H9 (cell line): ENCODE data around the gene SH3RF3. TPM values are rescaled to one million over a fixed set of nuclear protein-coding genes. Genes with fewer than 3 reads are reported as not detected.

ENCODE experiments used
- DNase-seq: peaks from one replicate; pipeline ENCODE4 v3.0.0-alpha.2; 2017
- H2AFZ ChIP-seq: one replicate; pipeline ENCODE4 v1.6.1; 2013; ENCODE audit warnings: mild to moderate bottlenecking, low read length, control low read depth, moderate library complexity
- H2AK5ac ChIP-seq: 2 replicates; pipeline ENCODE4 v1.6.1; 2013; ENCODE audit warnings: low read length, control low read depth, mixed read lengths; ENCODE audit not compliant: insufficient read length
- H2BK120ac ChIP-seq: one replicate; pipeline ENCODE4 v1.6.1; 2013; ENCODE audit warnings: low read depth, mild to moderate bottlenecking, low read length, control low read depth, inconsistent platforms; ENCODE audit not compliant: poor library complexity, severe bottlenecking
- H2BK12ac ChIP-seq: 2 replicates; pipeline ENCODE4 v1.6.1; 2013; ENCODE audit warnings: low read length, control low read depth, mixed read lengths, low read depth; ENCODE audit not compliant: insufficient read length
- H2BK15ac ChIP-seq: 2 replicates; pipeline ENCODE4 v1.6.1; 2013; ENCODE audit warnings: low read depth, low read length, control low read depth
- H2BK20ac ChIP-seq: one replicate; pipeline ENCODE4 v1.6.1; 2013; ENCODE audit warnings: low read depth, mild to moderate bottlenecking, low read length, control low read depth, inconsistent platforms; ENCODE audit not compliant: poor library complexity, severe bottlenecking
- H2BK5ac ChIP-seq: 2 replicates; pipeline ENCODE4 v1.6.1; 2013; ENCODE audit warnings: low read length, control low read depth, mixed read lengths; ENCODE audit not compliant: insufficient read length
- H3K14ac ChIP-seq: 2 replicates; pipeline ENCODE4 v1.6.1; 2013; ENCODE audit warnings: low read length, control low read depth; ENCODE audit not compliant: insufficient read depth
- H3K18ac ChIP-seq: 2 replicates; pipeline ENCODE4 v1.6.1; 2013; ENCODE audit warnings: low read depth, mild to moderate bottlenecking, mixed read lengths, low read length, control low read depth; ENCODE audit not compliant: insufficient read length
- H3K23ac ChIP-seq: 2 replicates; pipeline ENCODE4 v1.6.1; 2013; ENCODE audit warnings: low read length, control low read depth, mixed read lengths, low read depth; ENCODE audit not compliant: insufficient read length
- H3K23me2 ChIP-seq: 2 replicates; pipeline ENCODE4 v1.6.1; 2013; ENCODE audit warnings: low read depth, mild to moderate bottlenecking, mixed read lengths, low read length, control low read depth; ENCODE audit not compliant: insufficient read length, poor library complexity, severe bottlenecking
- H3K27ac ChIP-seq: 2 replicates; pipeline ENCODE4 v1.5.1; 2013; ENCODE audit warnings: low read length, control low read depth, mixed read lengths, low read depth; ENCODE audit not compliant: insufficient read length
- H3K27me3 ChIP-seq: 2 replicates; pipeline ENCODE4 v1.6.1; 2013; ENCODE audit warnings: low read length, control low read depth, inconsistent platforms; ENCODE audit not compliant: insufficient read depth
- H3K4ac ChIP-seq: 2 replicates; pipeline ENCODE4 v1.6.1; 2013; ENCODE audit warnings: low read depth, mild to moderate bottlenecking, control low read depth, inconsistent platforms, low read length, moderate library complexity
- H3K4me1 ChIP-seq: 2 replicates; pipeline ENCODE4 v1.6.1; 2013; ENCODE audit warnings: low read length, control low read depth, inconsistent platforms; ENCODE audit not compliant: insufficient read depth
- H3K4me2 ChIP-seq: 2 replicates; pipeline ENCODE4 v1.6.1; 2013; ENCODE audit warnings: low read length, control low read depth, mixed read lengths; ENCODE audit not compliant: insufficient read length, insufficient read depth
- H3K56ac ChIP-seq: 2 replicates; pipeline ENCODE4 v1.6.1; 2013; ENCODE audit warnings: low read depth, mild to moderate bottlenecking, mixed read lengths, low read length, control low read depth; ENCODE audit not compliant: insufficient read length
- H3K79me1 ChIP-seq: 2 replicates; pipeline ENCODE4 v1.6.1; 2013; ENCODE audit warnings: low read depth, mild to moderate bottlenecking, moderate library complexity, low read length, control low read depth, inconsistent platforms; ENCODE audit not compliant: insufficient read depth, poor library complexity, severe bottlenecking
- H3K79me2 ChIP-seq: 2 replicates; pipeline ENCODE4 v1.6.1; 2013; ENCODE audit warnings: low read length, control low read depth, inconsistent platforms; ENCODE audit not compliant: insufficient read depth
- H3K9ac ChIP-seq: 2 replicates; pipeline ENCODE4 v1.6.1; 2013; ENCODE audit warnings: low read length, control low read depth, mixed read lengths; ENCODE audit not compliant: insufficient read length; ENCODE audit errors: extremely low read depth
- H3K9me3 ChIP-seq: one replicate; pipeline ENCODE4 v1.6.1; 2013; ENCODE audit warnings: low read depth, low read length, inconsistent platforms; ENCODE audit not compliant: control insufficient read depth
- H3T11ph ChIP-seq: one replicate; pipeline ENCODE4 v1.6.1; 2013; ENCODE audit warnings: mild to moderate bottlenecking, low read length, control low read depth, inconsistent platforms
- H4K20me1 ChIP-seq: one replicate; pipeline ENCODE4 v1.6.1; 2013; ENCODE audit not compliant: control insufficient read depth, insufficient read length, insufficient read depth
- H4K5ac ChIP-seq: 2 replicates; pipeline ENCODE4 v1.6.1; 2013; ENCODE audit warnings: low read depth, mild to moderate bottlenecking, mixed read lengths, low read length, control low read depth; ENCODE audit not compliant: insufficient read length
- H4K8ac ChIP-seq: replicated peaks from 2 replicates; pipeline ENCODE4 v1.6.1; 2013; ENCODE audit warnings: low read length, control low read depth, mixed read lengths, low read depth; ENCODE audit not compliant: insufficient read length
- H4K91ac ChIP-seq: 2 replicates; pipeline ENCODE4 v1.6.1; 2013; ENCODE audit warnings: low read depth, mild to moderate bottlenecking, moderate library complexity, mixed read lengths, low read length, control low read depth; ENCODE audit not compliant: insufficient read length
- H3K27ac Mint-ChIP-seq, 3 experiments: 2 replicates in 2 of 3; 3 replicates in 1 of 3; pipeline ENCODE4 v1.8.0; 2020 to 2021; ENCODE audit warnings: mixed read lengths in 3 of 3, mild to moderate bottlenecking in 1 of 3, moderate library complexity in 1 of 3
- H3K27me3 Mint-ChIP-seq: 2 replicates; pipeline ENCODE4 v1.8.0; 2021; ENCODE audit warnings: low read depth, mild to moderate bottlenecking, moderate library complexity, mixed read lengths
- H3K36me3 Mint-ChIP-seq, 3 experiments: 2 replicates in 2 of 3; 3 replicates in 1 of 3; pipeline ENCODE4 v1.8.0; 2020 to 2021; ENCODE audit warnings: low read depth in 3 of 3, mixed read lengths in 3 of 3; ENCODE audit not compliant: insufficient read depth in 1 of 3
- H3K4me1 Mint-ChIP-seq, 2 experiments: 2 replicates each; pipeline ENCODE4 v1.8.0; 2020; ENCODE audit warnings: mixed read lengths in 2 of 2
- H3K4me3 Mint-ChIP-seq, 2 experiments: 2 replicates in 1 of 2; 3 replicates in 1 of 2; pipeline ENCODE4 v1.8.0; 2020 to 2021; ENCODE audit warnings: mild to moderate bottlenecking in 2 of 2, mixed read lengths in 2 of 2, moderate library complexity in 1 of 2
- H3K9me3 Mint-ChIP-seq, 2 experiments: 2 replicates in 1 of 2; 3 replicates in 1 of 2; pipeline ENCODE4 v1.8.0; 2020; ENCODE audit warnings: mild to moderate bottlenecking in 2 of 2, mixed read lengths in 2 of 2, moderate library complexity in 1 of 2
- CTCF ChIP-seq: fragments of 200-600 bp; sonication (generic); conservative IDR thresholded peaks from 3 replicates; pipeline ENCODE4 v1.8.0; 2021; ENCODE audit warnings: antibody characterized with exemption, mild to moderate bottlenecking
- WGBS: extraction: QIAGEN DNeasy Blood & Tissue Kit; methylation state at CpG from one replicate; pipeline ENCODE4 v1.1.7; 2013; ENCODE audit warnings: missing lambda C conversion rate, low lambda C conversion rate, mixed read lengths; ENCODE audit not compliant: insufficient read length; ENCODE audit errors: extremely low coverage; 5-methylcytosine and 5-hydroxymethylcytosine counted together
- total RNA-seq: library from RNA; stranded (reverse); gene quantifications from 2 replicates; pipeline ENCODE4 v1.2.1, GENCODE V29; 2021

The SH3RF3 gene
- total RNA-seq, 1 experiment from 2014 or later, result 0.46 TPM

- H3K9me3 Mint-ChIP-seq, result no peaks in the 10 kb centered on the region
- H3K4me1 Mint-ChIP-seq, result peaks cover 5 to 9% of the 10 kb centered on the region in 2 experiments
- H2BK20ac ChIP-seq, result no peak overlapping the region
- no peaks in the 10 kb centered on the region for H3K79me2 ChIP-seq
- H3K4me2 ChIP-seq, result no peak overlapping the region
- WGBS, result no CpG with 5 or more reads among the region's 10 CpGs
- no peak overlapping the region for H4K91ac ChIP-seq
- H3K23ac ChIP-seq, result no peak overlapping the region
- no peak overlapping the region for H3K4ac ChIP-seq
- DNase-seq, result no peak
- no peak overlapping the region for H4K8ac ChIP-seq
- no peaks in the 10 kb centered on the region for H3K9me3 ChIP-seq
- H2AFZ ChIP-seq, result no peak overlapping the region
- H2BK15ac ChIP-seq, result no peak overlapping the region
- H2AK5ac ChIP-seq, result no peak overlapping the region
- no peaks in the 10 kb centered on the region for H3K23me2 ChIP-seq
- no peak overlapping the region for H2BK12ac ChIP-seq
- H3K27me3 Mint-ChIP-seq, result peaks cover 3% of the 10 kb centered on the region
- no peak overlapping the region for H3K27ac ChIP-seq
- H3K4me3 Mint-ChIP-seq, result no peak overlapping the region
- no peak overlapping the region for H4K5ac ChIP-seq
- no peak overlapping the region for H3K9ac ChIP-seq
- no peaks in the 10 kb centered on the region for H3K27me3 ChIP-seq
- no peak overlapping the region for H3K18ac ChIP-seq
- H2BK120ac ChIP-seq, result no peak overlapping the region
- no peak overlapping the region for H3K27ac Mint-ChIP-seq
- H4K20me1 ChIP-seq, result no peaks in the 10 kb centered on the region
- H3T11ph ChIP-seq, result no peak overlapping the region
- no peak overlapping the region for H3K56ac ChIP-seq
- H3K79me1 ChIP-seq, result no peaks in the 10 kb centered on the region
- H3K36me3 Mint-ChIP-seq, result no peaks in the 10 kb centered on the region
- H3K4me1 ChIP-seq, result no peaks in the 10 kb centered on the region
- H2BK5ac ChIP-seq, result no peak overlapping the region
- TF ChIP-seq CTCF, result no peak
- no peak overlapping the region for H3K14ac ChIP-seq
Measured at GRCh38 chr2:109476641-109477441, 347.8 kb downstream of the SH3RF3 start.
